H9 (cell line): ENCODE data around the gene UPF3A. TPM values are rescaled to one million over a fixed set of nuclear protein-coding genes. Genes with fewer than 3 reads are reported as not detected.
A peak's percentile ranks its signal among the peaks of the same experiment; 100 is the strongest.

Experiments
- DNase-seq: peaks from one replicate; pipeline ENCODE4 v3.0.0-alpha.2; 2017
- H2AFZ ChIP-seq: one replicate; pipeline ENCODE4 v1.6.1; 2013; ENCODE audit warnings: mild to moderate bottlenecking, low read length, control low read depth, moderate library complexity
- H2AK5ac ChIP-seq: 2 replicates; pipeline ENCODE4 v1.6.1; 2013; ENCODE audit warnings: low read length, control low read depth, mixed read lengths; ENCODE audit not compliant: insufficient read length
- H2BK120ac ChIP-seq: one replicate; pipeline ENCODE4 v1.6.1; 2013; ENCODE audit warnings: low read depth, mild to moderate bottlenecking, low read length, control low read depth, inconsistent platforms; ENCODE audit not compliant: poor library complexity, severe bottlenecking
- H2BK12ac ChIP-seq: 2 replicates; pipeline ENCODE4 v1.6.1; 2013; ENCODE audit warnings: low read length, control low read depth, mixed read lengths, low read depth; ENCODE audit not compliant: insufficient read length
- H2BK15ac ChIP-seq: 2 replicates; pipeline ENCODE4 v1.6.1; 2013; ENCODE audit warnings: low read depth, low read length, control low read depth
- H2BK20ac ChIP-seq: one replicate; pipeline ENCODE4 v1.6.1; 2013; ENCODE audit warnings: low read depth, mild to moderate bottlenecking, low read length, control low read depth, inconsistent platforms; ENCODE audit not compliant: poor library complexity, severe bottlenecking
- H2BK5ac ChIP-seq: 2 replicates; pipeline ENCODE4 v1.6.1; 2013; ENCODE audit warnings: low read length, control low read depth, mixed read lengths; ENCODE audit not compliant: insufficient read length
- H3K14ac ChIP-seq: 2 replicates; pipeline ENCODE4 v1.6.1; 2013; ENCODE audit warnings: low read length, control low read depth; ENCODE audit not compliant: insufficient read depth
- H3K18ac ChIP-seq: 2 replicates; pipeline ENCODE4 v1.6.1; 2013; ENCODE audit warnings: low read depth, mild to moderate bottlenecking, mixed read lengths, low read length, control low read depth; ENCODE audit not compliant: insufficient read length
- H3K23ac ChIP-seq: 2 replicates; pipeline ENCODE4 v1.6.1; 2013; ENCODE audit warnings: low read length, control low read depth, mixed read lengths, low read depth; ENCODE audit not compliant: insufficient read length
- H3K23me2 ChIP-seq: 2 replicates; pipeline ENCODE4 v1.6.1; 2013; ENCODE audit warnings: low read depth, mild to moderate bottlenecking, mixed read lengths, low read length, control low read depth; ENCODE audit not compliant: insufficient read length, poor library complexity, severe bottlenecking
- H3K27ac ChIP-seq: 2 replicates; pipeline ENCODE4 v1.5.1; 2013; ENCODE audit warnings: low read length, control low read depth, mixed read lengths, low read depth; ENCODE audit not compliant: insufficient read length
- H3K27me3 ChIP-seq: 2 replicates; pipeline ENCODE4 v1.6.1; 2013; ENCODE audit warnings: low read length, control low read depth, inconsistent platforms; ENCODE audit not compliant: insufficient read depth
- H3K4ac ChIP-seq: 2 replicates; pipeline ENCODE4 v1.6.1; 2013; ENCODE audit warnings: low read depth, mild to moderate bottlenecking, control low read depth, inconsistent platforms, low read length, moderate library complexity
- H3K4me1 ChIP-seq: 2 replicates; pipeline ENCODE4 v1.6.1; 2013; ENCODE audit warnings: low read length, control low read depth, inconsistent platforms; ENCODE audit not compliant: insufficient read depth
- H3K4me2 ChIP-seq: 2 replicates; pipeline ENCODE4 v1.6.1; 2013; ENCODE audit warnings: low read length, control low read depth, mixed read lengths; ENCODE audit not compliant: insufficient read length, insufficient read depth
- H3K56ac ChIP-seq: 2 replicates; pipeline ENCODE4 v1.6.1; 2013; ENCODE audit warnings: low read depth, mild to moderate bottlenecking, mixed read lengths, low read length, control low read depth; ENCODE audit not compliant: insufficient read length
- H3K79me1 ChIP-seq: 2 replicates; pipeline ENCODE4 v1.6.1; 2013; ENCODE audit warnings: low read depth, mild to moderate bottlenecking, moderate library complexity, low read length, control low read depth, inconsistent platforms; ENCODE audit not compliant: insufficient read depth, poor library complexity, severe bottlenecking
- H3K79me2 ChIP-seq: 2 replicates; pipeline ENCODE4 v1.6.1; 2013; ENCODE audit warnings: low read length, control low read depth, inconsistent platforms; ENCODE audit not compliant: insufficient read depth
- H3K9ac ChIP-seq: 2 replicates; pipeline ENCODE4 v1.6.1; 2013; ENCODE audit warnings: low read length, control low read depth, mixed read lengths; ENCODE audit not compliant: insufficient read length; ENCODE audit errors: extremely low read depth
- H3K9me3 ChIP-seq: one replicate; pipeline ENCODE4 v1.6.1; 2013; ENCODE audit warnings: low read depth, low read length, inconsistent platforms; ENCODE audit not compliant: control insufficient read depth
- H3T11ph ChIP-seq: one replicate; pipeline ENCODE4 v1.6.1; 2013; ENCODE audit warnings: mild to moderate bottlenecking, low read length, control low read depth, inconsistent platforms
- H4K20me1 ChIP-seq: one replicate; pipeline ENCODE4 v1.6.1; 2013; ENCODE audit not compliant: control insufficient read depth, insufficient read length, insufficient read depth
- H4K5ac ChIP-seq: 2 replicates; pipeline ENCODE4 v1.6.1; 2013; ENCODE audit warnings: low read depth, mild to moderate bottlenecking, mixed read lengths, low read length, control low read depth; ENCODE audit not compliant: insufficient read length
- H4K8ac ChIP-seq: replicated peaks from 2 replicates; pipeline ENCODE4 v1.6.1; 2013; ENCODE audit warnings: low read length, control low read depth, mixed read lengths, low read depth; ENCODE audit not compliant: insufficient read length
- H4K91ac ChIP-seq: 2 replicates; pipeline ENCODE4 v1.6.1; 2013; ENCODE audit warnings: low read depth, mild to moderate bottlenecking, moderate library complexity, mixed read lengths, low read length, control low read depth; ENCODE audit not compliant: insufficient read length
- H3K27ac Mint-ChIP-seq, 3 experiments: 2 replicates in 2 of 3; 3 replicates in 1 of 3; pipeline ENCODE4 v1.8.0; 2020 to 2021; ENCODE audit warnings: mixed read lengths in 3 of 3, mild to moderate bottlenecking in 1 of 3, moderate library complexity in 1 of 3
- H3K27me3 Mint-ChIP-seq: 2 replicates; pipeline ENCODE4 v1.8.0; 2021; ENCODE audit warnings: low read depth, mild to moderate bottlenecking, moderate library complexity, mixed read lengths
- H3K36me3 Mint-ChIP-seq, 3 experiments: 2 replicates in 2 of 3; 3 replicates in 1 of 3; pipeline ENCODE4 v1.8.0; 2020 to 2021; ENCODE audit warnings: low read depth in 3 of 3, mixed read lengths in 3 of 3; ENCODE audit not compliant: insufficient read depth in 1 of 3
- H3K4me1 Mint-ChIP-seq, 2 experiments: 2 replicates each; pipeline ENCODE4 v1.8.0; 2020; ENCODE audit warnings: mixed read lengths in 2 of 2
- H3K4me3 Mint-ChIP-seq, 2 experiments: 2 replicates in 1 of 2; 3 replicates in 1 of 2; pipeline ENCODE4 v1.8.0; 2020 to 2021; ENCODE audit warnings: mild to moderate bottlenecking in 2 of 2, mixed read lengths in 2 of 2, moderate library complexity in 1 of 2
- H3K9me3 Mint-ChIP-seq, 2 experiments: 2 replicates in 1 of 2; 3 replicates in 1 of 2; pipeline ENCODE4 v1.8.0; 2020; ENCODE audit warnings: mild to moderate bottlenecking in 2 of 2, mixed read lengths in 2 of 2, moderate library complexity in 1 of 2
- CTCF ChIP-seq: fragments of 200-600 bp; sonication (generic); conservative IDR thresholded peaks from 3 replicates; pipeline ENCODE4 v1.8.0; 2021; ENCODE audit warnings: antibody characterized with exemption, mild to moderate bottlenecking
- WGBS: extraction: QIAGEN DNeasy Blood & Tissue Kit; methylation state at CpG from one replicate; pipeline ENCODE4 v1.1.7; 2013; ENCODE audit warnings: missing lambda C conversion rate, low lambda C conversion rate, mixed read lengths; ENCODE audit not compliant: insufficient read length; ENCODE audit errors: extremely low coverage; 5-methylcytosine and 5-hydroxymethylcytosine counted together
- total RNA-seq: library from RNA; stranded (reverse); gene quantifications from 2 replicates; pipeline ENCODE4 v1.2.1, GENCODE V29; 2021

The UPF3A gene
- total RNA-seq, 1 experiment from 2014 or later, result 81.8 TPM

GRCh38 chr13:114264886-114265611 lies 16.4 kb upstream of the UPF3A start:
- Histone ChIP-seq H3K14ac (no peak overlapping the region), H3K9ac (no peak overlapping the region), H3K27me3 (no peaks in the 10 kb centered on the region), H3K79me2 (no peaks in the 10 kb centered on the region), H2AFZ (no peak overlapping the region), H2BK5ac (no peak overlapping the region), H2BK15ac (no peak overlapping the region), H2BK120ac (no peak overlapping the region), H3K4ac (no peak overlapping the region), H4K5ac (no peak overlapping the region), H2BK12ac (no peak overlapping the region), H4K91ac (no peak overlapping the region), H3K4me2 (no peak overlapping the region), H3K4me1 (no peaks in the 10 kb centered on the region), H3K27ac (no peak overlapping the region), H3T11ph (no peak overlapping the region), H3K56ac (no peak overlapping the region), H3K9me3 (no peaks in the 10 kb centered on the region), H2AK5ac (no peak overlapping the region), H4K20me1 (no peaks in the 10 kb centered on the region), H3K18ac (no peak overlapping the region), H3K79me1 (no peaks in the 10 kb centered on the region), H3K23me2 (no peaks in the 10 kb centered on the region), H3K23ac (no peak overlapping the region), H2BK20ac (no peak overlapping the region), H4K8ac (no peak overlapping the region)
- no peaks in the 10 kb centered on the region for H3K9me3 Mint-ChIP-seq
- WGBS, result no CpG with 5 or more reads among the region's 8 CpGs
- no peak for DNase-seq
- H3K27me3 Mint-ChIP-seq, result no peaks in the 10 kb centered on the region; the same call in 1 of the 2 replicates
- no peaks in the 10 kb centered on the region for H3K4me1 Mint-ChIP-seq
- no peak for TF ChIP-seq CTCF
- no peak overlapping the region for H3K4me3 Mint-ChIP-seq
- H3K36me3 Mint-ChIP-seq, result peaks cover 63 to 92% (median 88%) of the 10 kb centered on the region in 3 experiments
- 0 out of 7 replicates have a peak overlapping the region, but pooled peaks of 1 of the 3 experiments have one; percentile 57 for H3K27ac Mint-ChIP-seq
